PC-9 (cell line): Measurements from ENCODE around the gene PTPRT.

ENCODE experiments used
- CTCF ChIP-seq: fragments of 200-600 bp; sonication (generic); conservative IDR thresholded peaks from 2 replicates; pipeline ENCODE4 v1.6.1; 2017; ENCODE audit warnings: mixed run types, antibody characterized with exemption, mild to moderate bottlenecking, moderate library complexity
- EZH2 ChIP-seq: fragments of 200-600 bp; sonication (generic); IDR thresholded peaks from 2 replicates; pipeline ENCODE4 v1.8.0; 2017; ENCODE audit warnings: antibody characterized with exemption, low read depth

DNA sequence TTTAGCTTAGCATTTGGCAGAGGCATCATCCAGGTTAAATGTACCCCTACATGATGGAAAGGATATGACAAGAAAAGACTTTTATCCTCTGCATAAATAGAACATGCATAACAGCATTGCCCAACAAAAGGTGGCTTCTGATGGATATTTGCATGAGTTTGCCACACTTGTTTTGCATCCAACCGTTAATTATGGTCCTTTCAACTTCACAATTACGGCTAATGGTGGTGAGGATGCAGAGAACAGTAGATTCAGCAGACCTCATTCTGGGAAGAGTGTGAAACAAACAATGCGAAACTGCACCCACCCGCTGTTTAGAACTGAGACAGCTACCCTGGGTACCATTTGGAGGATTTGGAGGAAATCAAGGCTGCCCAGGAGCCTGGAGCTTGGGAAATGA is 880.7 kb downstream of the PTPRT start:
- no peak for TF ChIP-seq CTCF
- TF ChIP-seq EZH2, result no peak
